DMS53 treated with DMSO at 0.1 percent for 48 hours (cell line): ENCODE measurements around the gene NEAT1.

Source experiments
- DNase-seq: peaks from one replicate; lab custom pipeline; 2025; ENCODE audit not compliant: unreplicated experiment; lab: John Stamatoyannopoulos, UW

Gene NEAT1

GRCh38 chr11:65389294-65389980 is 33.2 kb upstream of the NEAT1 start:
- no peak for DNase-seq

GRCh38 chr11:65390099-65390941 is 32.3 kb upstream of the NEAT1 start:
- DNase-seq = no peak

GRCh38 chr11:65390996-65391395 is 31.6 kb upstream of the NEAT1 start:
- DNase-seq = no peak

DNA sequence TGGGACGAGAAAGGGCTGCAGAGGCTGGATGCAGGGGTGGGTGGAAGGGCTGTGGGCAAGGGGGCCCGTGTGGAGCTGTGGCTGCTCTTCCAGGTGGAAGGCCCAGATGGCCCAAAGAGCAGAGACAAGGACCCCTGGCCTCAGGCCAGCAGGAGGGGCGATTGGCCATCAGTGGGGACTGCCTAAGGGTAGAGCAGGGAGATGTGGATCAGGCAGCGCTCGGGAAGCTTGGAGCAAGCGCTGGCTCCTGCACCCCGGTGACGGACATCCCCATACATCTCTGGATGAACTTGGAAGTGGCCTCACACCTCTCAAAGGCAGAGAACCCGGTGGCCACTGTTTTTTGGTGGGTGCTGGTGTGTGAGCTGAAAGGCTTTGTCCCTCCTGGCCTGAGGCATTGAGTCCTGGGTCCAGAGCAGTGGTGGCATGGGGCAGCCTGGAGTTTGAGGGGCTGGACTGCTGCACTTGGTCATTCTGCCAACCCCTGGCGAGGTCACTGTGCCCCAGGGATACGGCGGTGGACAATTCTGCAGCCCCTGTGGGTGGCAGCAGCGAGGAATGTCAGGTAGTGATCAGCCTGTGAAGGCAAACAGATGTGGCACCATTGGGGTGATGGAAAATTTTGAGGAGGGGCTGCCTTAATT is 30.3 kb upstream of the NEAT1 start:
- no peak for DNase-seq

GRCh38 chr11:65392899-65393298 is 29.7 kb upstream of the NEAT1 start:
- DNase-seq = no peak

DNA sequence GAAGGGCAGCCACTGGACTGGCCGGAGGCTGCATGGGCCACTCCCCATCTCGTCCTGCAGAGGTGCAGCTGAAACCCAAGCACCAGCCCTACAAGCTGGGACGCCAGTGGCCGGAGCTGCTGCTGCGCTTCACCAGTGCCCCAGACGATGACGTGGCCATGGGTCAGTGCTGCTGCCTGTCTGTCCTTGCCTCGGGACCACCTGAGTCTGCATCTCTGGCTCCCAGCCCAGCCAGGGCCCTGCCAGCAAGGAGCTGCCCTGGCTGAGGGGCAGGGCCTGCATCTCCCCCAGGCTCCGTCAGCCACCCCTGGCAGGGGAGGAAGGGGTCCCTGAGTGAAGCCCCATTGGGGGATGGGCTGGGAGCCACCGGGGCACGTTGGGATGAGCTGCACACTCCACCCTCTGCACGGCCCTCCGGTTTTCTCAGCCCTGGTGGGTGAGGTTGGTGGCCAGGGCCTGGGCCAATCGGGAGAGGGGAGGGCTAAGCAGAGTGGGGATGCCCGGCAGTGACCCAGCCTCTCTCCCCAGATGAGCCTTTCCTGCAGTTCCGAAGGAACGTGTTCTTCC is 29.0 kb upstream of the NEAT1 start:
- no peak for DNase-seq

GRCh38 chr11:65394125-65394536 is 28.5 kb upstream of the NEAT1 start:
- DNase-seq = no peak

DNA sequence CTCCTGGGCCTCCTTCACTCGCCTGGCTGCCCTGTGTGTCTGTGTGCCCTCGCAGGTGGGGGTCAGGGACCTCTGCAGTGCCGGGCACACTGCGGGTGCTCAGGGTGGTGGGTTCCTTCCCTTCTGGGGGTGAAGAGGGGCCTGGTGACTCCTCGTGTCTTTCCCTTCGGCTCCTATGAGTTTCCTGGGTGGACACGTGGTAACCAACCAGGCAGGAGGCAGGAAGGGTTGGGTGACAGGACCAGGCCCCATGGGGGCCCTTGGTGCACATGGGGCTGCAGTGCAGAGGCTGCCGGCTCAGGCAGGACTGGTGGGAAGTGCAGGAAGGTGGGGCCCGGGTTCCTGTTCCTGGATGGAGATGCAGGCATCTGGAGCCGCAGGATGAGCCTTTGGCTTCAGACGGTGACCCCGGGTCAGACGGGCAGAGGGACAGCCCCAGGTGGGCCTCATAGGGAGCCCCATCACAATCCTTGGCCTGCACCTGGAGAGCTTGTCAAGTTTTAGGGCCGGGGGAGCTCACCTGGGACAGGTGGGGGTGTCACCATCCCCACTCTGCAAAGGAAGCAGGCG is 26.6 kb upstream of the NEAT1 start:
- DNase-seq = no peak

GRCh38 chr11:65396769-65397745 is 25.5 kb upstream of the NEAT1 start:
- no peak for DNase-seq

DNA sequence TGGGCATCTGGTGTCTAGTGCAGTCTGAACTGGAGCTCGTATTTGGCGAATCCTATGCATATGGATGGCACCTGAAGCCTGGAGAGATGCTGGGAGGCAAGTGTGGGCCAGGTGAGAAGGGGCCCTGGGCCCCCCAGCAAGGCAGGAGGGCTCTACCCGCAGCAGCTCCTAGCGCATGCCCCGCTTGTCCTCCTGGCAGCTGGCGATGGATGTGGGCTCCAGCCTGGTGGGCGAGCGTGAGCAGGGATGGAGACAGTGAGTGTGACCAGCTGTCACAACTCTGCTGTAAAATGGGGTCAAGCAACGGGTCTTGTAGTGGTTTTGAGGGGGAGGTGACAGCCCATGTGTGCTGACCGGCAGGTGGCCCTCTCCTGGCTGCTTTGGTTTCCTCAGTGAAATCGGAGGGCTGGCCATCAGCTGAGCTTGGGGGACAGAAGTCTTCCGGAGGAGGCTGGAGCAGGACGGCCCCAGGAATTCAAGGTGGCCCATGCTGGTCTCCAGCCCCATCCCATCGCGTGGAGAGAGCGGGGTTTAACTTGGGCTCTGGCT is 24.2 kb upstream of the NEAT1 start:
- no peak for DNase-seq

GRCh38 chr11:65399249-65399648 is 23.3 kb upstream of the NEAT1 start:
- no peak for DNase-seq

DNA sequence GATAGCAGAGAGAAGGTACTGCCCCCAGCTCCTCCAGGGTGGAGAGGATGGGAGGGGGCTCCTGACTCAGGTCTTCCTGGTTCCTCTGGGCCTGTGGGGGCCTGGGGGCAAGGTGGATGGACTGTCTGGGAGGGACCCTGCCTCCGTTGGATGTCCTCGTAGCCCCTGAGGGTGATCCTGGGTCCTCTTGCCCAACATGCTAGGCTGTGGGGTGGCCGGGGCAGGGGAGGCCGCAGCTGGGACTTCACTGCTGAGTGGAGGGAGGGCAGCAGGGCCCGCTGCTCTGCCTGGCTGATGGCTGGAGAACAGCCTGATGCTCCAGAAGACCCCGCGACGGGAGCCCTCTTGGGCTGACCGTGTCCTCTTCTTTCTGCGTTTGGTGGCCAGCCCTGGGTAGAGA is 22.8 kb upstream of the NEAT1 start:
- no peak for DNase-seq

DNA sequence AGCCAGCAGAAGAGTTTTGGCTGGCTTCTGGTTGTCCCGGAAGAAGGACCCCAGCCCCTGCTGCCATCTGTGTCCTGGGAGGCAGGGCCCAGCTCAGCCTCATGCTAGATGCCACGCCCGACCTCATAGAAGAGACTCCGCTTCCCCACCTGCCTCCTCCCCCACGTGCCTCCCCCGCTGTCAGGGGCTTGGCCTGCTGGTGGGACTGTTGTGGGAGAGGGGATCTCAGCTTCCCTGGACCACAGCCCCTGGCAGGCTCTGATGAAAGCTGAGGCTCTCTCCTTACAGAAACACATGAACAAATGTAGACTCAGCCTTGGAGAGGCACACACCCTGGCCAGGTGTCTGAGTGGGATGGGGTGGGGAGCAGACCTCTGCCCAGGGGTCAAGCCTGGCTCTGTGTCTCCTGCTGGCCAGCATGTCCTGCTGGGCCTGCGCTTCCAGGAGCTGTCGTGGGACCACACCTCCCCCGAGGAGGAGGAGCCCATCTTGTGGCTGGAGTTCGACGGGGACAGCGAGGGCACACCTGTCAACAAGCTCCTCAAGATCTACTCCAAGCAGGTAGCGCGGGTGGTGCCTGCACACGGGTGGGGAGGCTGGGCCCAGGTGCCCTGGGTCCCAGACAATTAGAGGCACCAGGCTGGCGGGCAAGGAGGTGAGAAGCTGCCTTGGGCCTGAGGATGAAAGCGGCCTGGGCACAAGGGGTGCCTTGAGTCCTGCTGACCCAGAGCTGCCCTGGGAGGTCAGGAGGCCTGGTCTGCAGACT is 22.1 kb upstream of the NEAT1 start:
- DNase-seq = no peak

DNA sequence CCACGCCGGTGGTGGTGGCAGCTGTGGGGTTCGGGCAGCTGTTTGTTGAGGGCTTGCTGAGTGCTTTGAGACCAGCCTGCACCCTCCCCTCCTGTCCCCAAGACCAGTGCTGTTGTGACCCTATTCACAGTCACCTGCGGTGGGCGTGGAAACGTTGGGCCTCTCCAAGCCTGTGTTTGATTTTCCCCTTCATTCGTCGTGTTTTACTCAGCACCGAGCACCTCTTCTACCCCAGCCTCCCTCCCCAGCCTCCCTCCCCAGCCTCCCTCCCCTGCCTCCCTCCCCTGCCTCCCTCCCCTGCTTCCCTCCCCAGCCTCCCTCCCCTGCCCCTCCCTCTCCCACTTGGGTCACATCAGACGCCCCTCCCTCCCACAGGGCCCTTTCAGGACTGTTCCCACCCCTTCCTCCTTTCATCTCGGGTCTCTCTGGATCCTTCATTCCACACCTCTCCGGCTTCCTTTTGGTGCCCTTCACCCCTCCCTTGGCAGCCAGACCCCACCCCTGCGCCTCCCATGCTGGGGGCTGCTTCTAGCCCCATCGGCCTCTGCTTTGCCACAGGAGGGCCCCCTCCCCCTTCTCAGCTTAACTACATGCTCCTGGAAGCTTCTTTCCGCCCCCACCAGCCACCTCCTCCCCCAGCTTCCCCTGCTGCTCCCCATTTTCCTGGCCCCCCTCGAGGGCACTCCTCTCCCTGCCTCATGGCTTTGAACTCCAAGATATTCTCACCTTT is 21.4 kb upstream of the NEAT1 start:
- no peak for DNase-seq

DNA sequence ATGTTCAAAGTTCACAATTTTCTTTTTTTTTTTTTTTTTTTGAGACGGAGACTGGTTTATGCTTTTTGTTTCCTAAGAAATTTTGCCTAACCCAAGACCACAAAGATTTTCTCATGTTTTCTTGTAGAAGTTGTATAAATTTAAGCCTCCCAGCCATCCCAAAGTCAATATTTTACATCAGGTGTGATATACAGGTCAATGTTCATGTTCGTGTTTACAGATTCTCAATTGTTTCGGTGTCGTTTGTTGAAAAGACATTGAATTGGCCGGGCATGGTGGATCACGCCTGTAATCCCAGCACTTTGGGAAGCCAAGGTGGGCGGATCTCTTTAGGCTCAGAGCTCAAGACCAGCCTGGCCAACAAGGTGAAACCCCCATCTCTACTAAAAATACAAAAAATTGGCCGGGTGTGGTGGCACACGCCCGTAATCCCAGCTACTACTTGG is 20.8 kb upstream of the NEAT1 start:
- DNase-seq = no peak

DNA sequence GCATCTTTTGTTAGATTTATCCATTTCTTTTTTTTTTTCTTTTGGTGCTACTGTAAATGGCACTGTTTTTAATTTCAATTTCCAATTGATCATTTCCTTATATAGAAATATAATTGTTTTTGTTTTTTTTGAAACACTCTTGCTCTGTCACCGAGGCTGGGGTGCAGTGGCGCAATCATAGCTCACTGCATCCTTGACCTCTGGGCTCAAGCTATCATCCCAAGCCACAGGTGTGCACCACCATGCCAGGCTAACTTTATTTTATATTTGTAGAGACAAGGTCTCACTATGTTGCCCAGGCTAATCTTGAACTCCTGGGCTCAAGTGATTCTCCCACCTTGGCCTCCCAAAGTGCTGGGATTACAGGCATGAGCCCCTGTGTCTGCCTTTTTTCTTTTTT is 19.8 kb upstream of the NEAT1 start:
- no peak for DNase-seq

- DNase-seq = no peak
These were observed 18.9 kb upstream of the NEAT1 start for GRCh38 chr11:65403607-65404121.

DNA sequence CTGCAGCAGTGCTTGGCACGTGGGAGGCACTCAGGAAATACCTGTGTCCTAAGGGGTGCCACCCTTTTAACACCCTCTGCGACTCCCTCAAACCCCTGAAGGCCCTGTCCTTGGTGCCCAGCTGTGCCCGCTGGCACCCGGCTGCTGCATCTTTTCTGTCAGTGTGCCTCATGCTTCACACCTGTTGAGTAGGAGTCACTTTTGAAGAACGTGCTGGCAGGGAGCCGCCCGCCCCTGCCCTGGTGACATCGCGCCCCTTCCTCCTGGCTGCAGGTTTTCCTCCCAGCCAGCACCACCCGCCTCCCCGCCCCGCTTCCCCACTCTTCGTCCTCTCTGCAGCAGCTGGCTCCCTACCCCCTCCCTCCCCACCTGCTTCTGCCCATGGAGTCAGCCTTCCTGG is 18.4 kb upstream of the NEAT1 start:
- no peak for DNase-seq
